ENCODE data around the gene LRRC8E. TPM values are rescaled to one million over a fixed set of nuclear protein-coding genes. Genes with fewer than 3 reads are reported as not detected.

LRRC8E gene
- total and polyA plus RNA-seq, 4 donors = 1.8 to 3.3 (median 2.4) TPM; not detected in 1

DNA sequence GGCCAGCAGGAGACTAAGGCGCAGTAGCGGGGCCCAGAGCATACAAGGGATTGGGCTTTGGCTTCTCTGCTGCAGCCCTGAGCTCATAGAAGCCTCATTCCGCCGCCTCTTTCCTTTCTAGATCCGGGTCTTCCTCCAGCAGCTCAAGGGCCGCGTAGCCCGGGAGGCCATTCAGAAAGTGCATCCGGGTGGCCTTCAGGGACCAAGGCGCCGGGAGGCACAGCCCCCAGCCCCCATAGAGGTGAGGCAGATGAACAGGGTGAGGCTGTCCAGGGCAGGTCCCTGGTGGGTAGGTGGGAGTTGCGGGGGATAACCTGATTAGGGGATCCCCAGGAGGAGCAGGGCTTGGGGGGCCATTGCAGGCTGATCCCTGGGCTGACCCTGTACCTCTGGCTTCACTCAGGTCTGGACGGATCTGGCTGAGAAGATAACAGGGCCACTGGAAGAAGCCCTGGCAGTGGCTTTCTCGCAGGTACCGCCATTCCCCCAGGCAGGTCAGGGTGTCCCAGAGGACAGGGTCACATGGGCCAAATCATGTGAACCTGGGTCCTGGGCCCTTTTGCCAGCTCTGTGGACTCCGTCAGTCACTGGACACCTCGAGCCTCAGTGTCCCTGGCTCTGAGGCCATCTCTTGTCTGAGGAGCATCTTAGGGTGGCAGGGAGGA is 33.1 kb downstream of the LRRC8E start:
- peak overlapping the region; percentile 30 to 56 (median 37) for H3K4me3 ChIP-seq (ENCODE audit: low read depth in 1 of 3, low read length in 3 of 3)
- peaks cover 0 to 12% (median 5%) of the 10 kb centered on the region in 4 donors for H3K36me3 ChIP-seq (ENCODE audit: control insufficient read depth in 4 of 4, insufficient read depth in 3 of 4, low read depth in 1 of 4, low read length in 3 of 4)
- no peaks in the 10 kb centered on the region for H3K9me3 ChIP-seq (ENCODE audit: control insufficient read depth in 4 of 4, low read length in 3 of 4)
- 69% methylated on average over 17 of the region's 17 CpGs for WGBS
- H3K27ac ChIP-seq (ENCODE audit: low read depth in 1 of 2, low read length in 2 of 2) = peak overlapping the region; percentile 38 to 82
- H3K4me1 ChIP-seq (ENCODE audit: control insufficient read depth in 4 of 4, insufficient read depth in 4 of 4, low read length in 3 of 4) = peaks cover 27 to 56% (median 38%) of the 10 kb centered on the region in 4 donors
- no peak for DNase-seq (ENCODE audit: low spot score)
- peak overlapping the region in 1 of 2 donors; percentile 1 for H3K9ac ChIP-seq (ENCODE audit: low read depth in 1 of 2, low read length in 2 of 2)
- H3K27me3 ChIP-seq (ENCODE audit: control insufficient read depth in 4 of 4, insufficient read depth in 4 of 4, low read length in 3 of 4) = no peaks in the 10 kb centered on the region
- TF ChIP-seq FOXA2 (IDR thresholded peaks at IDR 0.05) (no peak), NR2F2 (IDR thresholded peaks at IDR 0.05) (peak; percentile 5)

DNA sequence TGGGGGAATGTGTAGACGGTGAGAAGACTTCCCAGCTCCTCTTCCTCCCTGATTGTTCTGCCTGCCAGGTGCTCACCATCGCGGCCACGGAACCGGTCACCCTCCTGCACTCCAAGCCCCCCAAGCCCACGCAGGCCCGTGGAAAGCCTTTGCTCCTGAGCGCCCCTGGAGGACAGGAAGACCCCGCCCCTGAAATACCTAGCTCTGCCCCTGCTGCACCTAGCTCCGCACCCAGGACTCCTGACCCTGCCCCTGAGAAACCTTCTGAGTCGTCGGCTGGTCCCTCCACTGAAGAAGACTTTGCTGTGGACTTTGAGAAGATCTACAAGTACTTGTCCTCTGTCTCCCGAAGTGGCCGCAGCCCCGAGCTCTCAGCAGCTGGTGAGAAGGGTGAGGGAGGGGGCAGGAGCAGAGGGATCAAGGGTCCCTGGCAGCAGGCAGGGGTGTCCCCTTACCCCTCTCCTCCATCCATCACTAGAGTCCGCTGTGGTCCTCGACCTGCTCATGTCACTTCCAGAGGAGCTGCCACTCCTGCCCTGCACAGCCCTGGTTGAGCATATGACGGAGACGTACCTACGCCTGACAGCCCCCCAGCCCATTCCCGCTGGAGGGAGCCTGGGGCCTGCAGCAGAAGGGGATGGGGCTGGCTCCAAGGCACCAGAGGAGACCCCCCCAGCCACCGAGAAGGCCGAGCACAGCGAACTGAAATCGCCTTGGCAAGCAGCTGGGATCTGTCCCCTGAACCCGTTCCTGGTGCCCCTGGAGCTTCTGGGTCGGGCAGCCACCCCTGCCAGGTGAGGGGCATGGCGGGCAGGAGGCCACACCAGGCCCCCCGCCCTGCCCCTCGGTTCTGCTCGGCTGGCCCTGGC is 33.9 kb downstream of the LRRC8E start:
- no peaks in the 10 kb centered on the region for H3K27me3 ChIP-seq (ENCODE audit: control insufficient read depth in 4 of 4, insufficient read depth in 4 of 4, low read length in 3 of 4)
- H3K9ac ChIP-seq (ENCODE audit: low read depth in 1 of 2, low read length in 2 of 2) = no peak overlapping the region
- TF ChIP-seq RXRA (IDR thresholded peaks at IDR 0.05) = no peak
- TF ChIP-seq, protein P1, sequence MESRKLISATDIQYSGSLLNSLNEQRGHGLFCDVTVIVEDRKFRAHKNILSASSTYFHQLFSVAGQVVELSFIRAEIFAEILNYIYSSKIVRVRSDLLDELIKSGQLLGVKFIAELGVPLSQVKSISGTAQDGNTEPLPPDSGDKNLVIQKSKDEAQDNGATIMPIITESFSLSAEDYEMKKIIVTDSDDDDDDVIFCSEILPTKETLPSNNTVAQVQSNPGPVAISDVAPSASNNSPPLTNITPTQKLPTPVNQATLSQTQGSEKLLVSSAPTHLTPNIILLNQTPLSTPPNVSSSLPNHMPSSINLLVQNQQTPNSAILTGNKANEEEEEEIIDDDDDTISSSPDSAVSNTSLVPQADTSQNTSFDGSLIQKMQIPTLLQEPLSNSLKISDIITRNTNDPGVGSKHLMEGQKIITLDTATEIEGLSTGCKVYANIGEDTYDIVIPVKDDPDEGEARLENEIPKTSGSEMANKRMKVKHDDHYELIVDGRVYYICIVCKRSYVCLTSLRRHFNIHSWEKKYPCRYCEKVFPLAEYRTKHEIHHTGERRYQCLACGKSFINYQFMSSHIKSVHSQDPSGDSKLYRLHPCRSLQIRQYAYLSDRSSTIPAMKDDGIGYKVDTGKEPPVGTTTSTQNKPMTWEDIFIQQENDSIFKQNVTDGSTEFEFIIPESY (IDR thresholded peaks at IDR 0.05) = no peak
- TF ChIP-seq NR2F2 (IDR thresholded peaks at IDR 0.05) = no peak
- TF ChIP-seq GABPA (IDR thresholded peaks at IDR 0.05 in 1 of 2, conservative IDR thresholded peaks at IDR 0.05 in 1 of 2) = no peak
- no peak for TF ChIP-seq TAF1 (conservative IDR thresholded peaks at IDR 0.05)
- TF ChIP-seq, protein P2, sequence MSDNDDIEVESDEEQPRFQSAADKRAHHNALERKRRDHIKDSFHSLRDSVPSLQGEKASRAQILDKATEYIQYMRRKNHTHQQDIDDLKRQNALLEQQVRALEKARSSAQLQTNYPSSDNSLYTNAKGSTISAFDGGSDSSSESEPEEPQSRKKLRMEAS (IDR thresholded peaks at IDR 0.05) = no peak
- TF ChIP-seq FOXA2 (IDR thresholded peaks at IDR 0.05) = no peak
- H3K27ac ChIP-seq (ENCODE audit: low read depth in 1 of 2, low read length in 2 of 2) = no peak overlapping the region
- 96% methylated on average over 31 of the region's 31 CpGs for WGBS
- no peak for DNase-seq (ENCODE audit: low spot score)
- no peaks in the 10 kb centered on the region for H3K9me3 ChIP-seq (ENCODE audit: control insufficient read depth in 4 of 4, low read length in 3 of 4)
- H3K4me1 ChIP-seq (ENCODE audit: control insufficient read depth in 4 of 4, insufficient read depth in 4 of 4, low read length in 3 of 4) = peaks cover 21 to 49% (median 35%) of the 10 kb centered on the region in 4 donors
- H3K36me3 ChIP-seq (ENCODE audit: control insufficient read depth in 4 of 4, insufficient read depth in 3 of 4, low read depth in 1 of 4, low read length in 3 of 4) = peaks cover 0 to 12% (median 5%) of the 10 kb centered on the region in 4 donors
- H3K4me3 ChIP-seq (ENCODE audit: low read depth in 1 of 3, low read length in 3 of 3) = no peak overlapping the region

DNA sequence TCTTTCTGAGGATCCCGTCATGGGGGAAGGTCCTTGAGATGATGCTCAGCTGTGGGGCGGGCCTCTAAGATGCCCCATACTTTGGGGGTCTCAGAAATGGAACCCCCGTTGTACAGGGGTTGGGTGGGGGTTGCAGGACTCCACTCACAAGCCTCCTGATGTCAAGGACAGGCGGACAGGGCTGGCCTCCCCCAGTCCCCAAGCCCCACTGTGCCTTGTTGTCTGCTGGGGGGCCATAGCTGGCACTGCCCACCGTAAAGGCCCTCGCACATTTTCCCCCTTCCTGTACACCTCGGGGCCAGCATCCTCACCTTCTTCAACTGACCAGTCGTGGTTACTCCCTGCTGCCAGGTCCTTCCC is 34.5 kb downstream of the LRRC8E start:
- no peak overlapping the region for H3K9ac ChIP-seq (ENCODE audit: low read depth in 1 of 2, low read length in 2 of 2)
- no peaks in the 10 kb centered on the region for H3K27me3 ChIP-seq (ENCODE audit: control insufficient read depth in 4 of 4, insufficient read depth in 4 of 4, low read length in 3 of 4)
- no peaks in the 10 kb centered on the region for H3K9me3 ChIP-seq (ENCODE audit: control insufficient read depth in 4 of 4, low read length in 3 of 4)
- H3K27ac ChIP-seq (ENCODE audit: low read depth in 1 of 2, low read length in 2 of 2) = no peak overlapping the region
- peaks cover 0 to 12% (median 5%) of the 10 kb centered on the region in 4 donors for H3K36me3 ChIP-seq (ENCODE audit: control insufficient read depth in 4 of 4, insufficient read depth in 3 of 4, low read depth in 1 of 4, low read length in 3 of 4)
- no peak for DNase-seq (ENCODE audit: low spot score)
- peaks cover 18 to 43% (median 29%) of the 10 kb centered on the region in 4 donors for H3K4me1 ChIP-seq (ENCODE audit: control insufficient read depth in 4 of 4, insufficient read depth in 4 of 4, low read length in 3 of 4)
- H3K4me3 ChIP-seq (ENCODE audit: low read depth in 1 of 3, low read length in 3 of 3) = no peak overlapping the region
- 92% methylated on average over 8 of the region's 8 CpGs for WGBS
- no peak for TF ChIP-seq JUND (IDR thresholded peaks at IDR 0.05)
- TF ChIP-seq TAF1 (conservative IDR thresholded peaks at IDR 0.05) = no peak
- TF ChIP-seq NR2F2 (IDR thresholded peaks at IDR 0.05) = no peak
- TF ChIP-seq EGR1 (IDR thresholded peaks at IDR 0.05; ENCODE audit: low read depth in 2 of 2) = no peak
- TF ChIP-seq YY1 (IDR thresholded peaks at IDR 0.05) = no peak
- TF ChIP-seq FOXA2 (IDR thresholded peaks at IDR 0.05) = no peak
- no peak for TF ChIP-seq SP1 (IDR thresholded peaks at IDR 0.05)
- no peak for TF ChIP-seq RAD21 (IDR thresholded peaks at IDR 0.05)
- TF ChIP-seq FOXA1 (IDR thresholded peaks at IDR 0.05) = no peak
- no peak for TF ChIP-seq GABPA (IDR thresholded peaks at IDR 0.05 in 1 of 2, conservative IDR thresholded peaks at IDR 0.05 in 1 of 2)
- TF ChIP-seq, protein P3, sequence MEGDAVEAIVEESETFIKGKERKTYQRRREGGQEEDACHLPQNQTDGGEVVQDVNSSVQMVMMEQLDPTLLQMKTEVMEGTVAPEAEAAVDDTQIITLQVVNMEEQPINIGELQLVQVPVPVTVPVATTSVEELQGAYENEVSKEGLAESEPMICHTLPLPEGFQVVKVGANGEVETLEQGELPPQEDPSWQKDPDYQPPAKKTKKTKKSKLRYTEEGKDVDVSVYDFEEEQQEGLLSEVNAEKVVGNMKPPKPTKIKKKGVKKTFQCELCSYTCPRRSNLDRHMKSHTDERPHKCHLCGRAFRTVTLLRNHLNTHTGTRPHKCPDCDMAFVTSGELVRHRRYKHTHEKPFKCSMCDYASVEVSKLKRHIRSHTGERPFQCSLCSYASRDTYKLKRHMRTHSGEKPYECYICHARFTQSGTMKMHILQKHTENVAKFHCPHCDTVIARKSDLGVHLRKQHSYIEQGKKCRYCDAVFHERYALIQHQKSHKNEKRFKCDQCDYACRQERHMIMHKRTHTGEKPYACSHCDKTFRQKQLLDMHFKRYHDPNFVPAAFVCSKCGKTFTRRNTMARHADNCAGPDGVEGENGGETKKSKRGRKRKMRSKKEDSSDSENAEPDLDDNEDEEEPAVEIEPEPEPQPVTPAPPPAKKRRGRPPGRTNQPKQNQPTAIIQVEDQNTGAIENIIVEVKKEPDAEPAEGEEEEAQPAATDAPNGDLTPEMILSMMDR (IDR thresholded peaks at IDR 0.05; ENCODE audit: low read depth, low read length, missing input control) = no peak
- TF ChIP-seq, protein P2 (IDR thresholded peaks at IDR 0.05) = no peak
- no peak for TF ChIP-seq HNF4A (conservative IDR thresholded peaks at IDR 0.05)
- TF ChIP-seq HNF4G (IDR thresholded peaks at IDR 0.05) = no peak
- TF ChIP-seq, protein P4, sequence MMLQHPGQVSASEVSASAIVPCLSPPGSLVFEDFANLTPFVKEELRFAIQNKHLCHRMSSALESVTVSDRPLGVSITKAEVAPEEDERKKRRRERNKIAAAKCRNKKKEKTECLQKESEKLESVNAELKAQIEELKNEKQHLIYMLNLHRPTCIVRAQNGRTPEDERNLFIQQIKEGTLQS (IDR thresholded peaks at IDR 0.05) = no peak
- TF ChIP-seq REST (IDR thresholded peaks at IDR 0.05) = no peak
